ENCODE results near the gene SNORC. TPM values are rescaled to one million over a fixed set of nuclear protein-coding genes. Genes with fewer than 3 reads are reported as not detected.

SNORC gene
- total and polyA plus RNA-seq, 2 donors (not counting 1 experiment from before 2014, with no cell fraction given) = 0.91 to 0.94 TPM

GRCh38 chr2:232871835-232872736 lies 2.0 kb downstream of the SNORC start:
- Histone ChIP-seq H2AFZ (ENCODE audit: insufficient read depth, low read depth, low read length, poor library complexity, severe bottlenecking) (no peak overlapping the region), H3K79me2 (ENCODE audit: control insufficient read depth, insufficient read depth, low read length) (no peaks in the 10 kb centered on the region), H3K27ac (ENCODE audit: low read length in 2 of 2) (no peak overlapping the region), H3K9ac (ENCODE audit: low read length) (no peak overlapping the region), H3K36me3 (replicated peaks in 1 of 2; ENCODE audit: control extremely low read depth in 1 of 2, control insufficient read depth in 1 of 2, extremely low read depth in 1 of 2, insufficient read depth in 2 of 2, low read length in 1 of 2) (no peaks in the 10 kb centered on the region), H3K27me3 (replicated peaks in 1 of 4; ENCODE audit: control extremely low read depth in 1 of 4, control insufficient read depth in 3 of 4, insufficient read depth in 4 of 4, low read length in 3 of 4) (peaks cover 0 to 20% (median 6%) of the 10 kb centered on the region in 4 experiments), H3K4me1 (ENCODE audit: control insufficient read depth in 2 of 2, insufficient read depth in 2 of 2, low read length in 2 of 2) (peaks cover 11 to 19% of the 10 kb centered on the region in 2 donors), H4K20me1 (ENCODE audit: control insufficient read depth, insufficient read depth, low read length, poor library complexity, severe bottlenecking) (no peaks in the 10 kb centered on the region), H3K9me3 (ENCODE audit: control extremely low read depth in 1 of 3, control insufficient read depth in 2 of 3, insufficient read depth in 1 of 3, low read length in 2 of 3) (peaks cover 0 to 5% (median 0%) of the 10 kb centered on the region in 3 donors), H3K4me3 (ENCODE audit: control extremely low read depth in 1 of 5, extremely low read depth in 1 of 5, insufficient read depth in 1 of 5, low read depth in 2 of 5, low read length in 4 of 5) (no peak overlapping the region), H3K4me2 (replicated peaks; ENCODE audit: low read depth, low read length, poor library complexity, severe bottlenecking) (no peak overlapping the region)
- TF ChIP-seq EZH2 (IDR thresholded peaks at IDR 0.05; ENCODE audit: borderline replicate concordance, insufficient read depth, low read depth, low read length, poor library complexity, severe bottlenecking) (no peak), CTCF (IDR thresholded peaks at IDR 0.05) (no peak)
- Mint-ChIP-seq H3K9me3 (ENCODE audit: insufficient read depth) (no peaks in the 10 kb centered on the region), H3K27me3 (peaks cover 7% of the 10 kb centered on the region), H3K4me3 (no peak overlapping the region), H3K27ac (no peak overlapping the region), H3K4me1 (peaks cover 13% of the 10 kb centered on the region)
- POLR2A ChIA-PET = no interaction called here
- intact Hi-C loops (cut with micrococcal nuclease) = no loop called here
- DNase-seq (no peak), ATAC-seq (ENCODE audit: low read depth) (no peak)
- WGBS (ENCODE audit: insufficient coverage) = 95% methylated on average over 17 of the region's 22 CpGs
- CTCF ChIA-PET = no interaction called here

GRCh38 chr2:232872826-232873225 lies 2.8 kb downstream of the SNORC start:
- DNase-seq (no peak), ATAC-seq (ENCODE audit: low read depth) (no peak)
- TF ChIP-seq CTCF (IDR thresholded peaks at IDR 0.05) (no peak), EZH2 (IDR thresholded peaks at IDR 0.05; ENCODE audit: borderline replicate concordance, insufficient read depth, low read depth, low read length, poor library complexity, severe bottlenecking) (no peak)
- CTCF ChIA-PET = no interaction called here
- Mint-ChIP-seq H3K27ac (no peak overlapping the region), H3K9me3 (ENCODE audit: insufficient read depth) (no peaks in the 10 kb centered on the region), H3K4me1 (peaks cover 15% of the 10 kb centered on the region), H3K4me3 (no peak overlapping the region), H3K27me3 (peaks cover 11% of the 10 kb centered on the region)
- Histone ChIP-seq H3K9ac (ENCODE audit: low read length) (no peak overlapping the region), H2AFZ (ENCODE audit: insufficient read depth, low read depth, low read length, poor library complexity, severe bottlenecking) (no peak overlapping the region), H3K79me2 (ENCODE audit: control insufficient read depth, insufficient read depth, low read length) (no peaks in the 10 kb centered on the region), H3K36me3 (replicated peaks in 1 of 2; ENCODE audit: control extremely low read depth in 1 of 2, control insufficient read depth in 1 of 2, extremely low read depth in 1 of 2, insufficient read depth in 2 of 2, low read length in 1 of 2) (no peaks in the 10 kb centered on the region), H3K4me1 (ENCODE audit: control insufficient read depth in 2 of 2, insufficient read depth in 2 of 2, low read length in 2 of 2) (peaks cover 11 to 20% of the 10 kb centered on the region in 2 donors), H3K4me2 (replicated peaks; ENCODE audit: low read depth, low read length, poor library complexity, severe bottlenecking) (no peak overlapping the region), H3K9me3 (ENCODE audit: control extremely low read depth in 1 of 3, control insufficient read depth in 2 of 3, insufficient read depth in 1 of 3, low read length in 2 of 3) (peaks cover 0 to 5% (median 0%) of the 10 kb centered on the region in 3 donors), H3K4me3 (ENCODE audit: control extremely low read depth in 1 of 5, extremely low read depth in 1 of 5, insufficient read depth in 1 of 5, low read depth in 2 of 5, low read length in 4 of 5) (no peak overlapping the region), H4K20me1 (ENCODE audit: control insufficient read depth, insufficient read depth, low read length, poor library complexity, severe bottlenecking) (no peaks in the 10 kb centered on the region), H3K27ac (ENCODE audit: low read length in 2 of 2) (no peak overlapping the region), H3K27me3 (replicated peaks in 1 of 4; ENCODE audit: control extremely low read depth in 1 of 4, control insufficient read depth in 3 of 4, insufficient read depth in 4 of 4, low read length in 3 of 4) (peaks cover 0 to 24% (median 7%) of the 10 kb centered on the region in 4 experiments)
- POLR2A ChIA-PET = no interaction called here
- 96% methylated on average over 9 of the region's 9 CpGs for WGBS (ENCODE audit: insufficient coverage)
- intact Hi-C loops (cut with micrococcal nuclease) = no loop called here
